Measurements from ENCODE around the gene SYT1.

The SYT1 gene

GRCh38 chr12:79439175-79439825, 574.7 kb downstream of the SYT1 start:
- no peak for TF ChIP-seq CTCF (IDR thresholded peaks at IDR 0.05; ENCODE audit: control insufficient read depth, extremely low read depth, insufficient read depth)
- H3K4me3 ChIP-seq (ENCODE audit: low read depth, low read length), result no peak overlapping the region
- no peak for DNase-seq (ENCODE audit: low read depth)

DNA sequence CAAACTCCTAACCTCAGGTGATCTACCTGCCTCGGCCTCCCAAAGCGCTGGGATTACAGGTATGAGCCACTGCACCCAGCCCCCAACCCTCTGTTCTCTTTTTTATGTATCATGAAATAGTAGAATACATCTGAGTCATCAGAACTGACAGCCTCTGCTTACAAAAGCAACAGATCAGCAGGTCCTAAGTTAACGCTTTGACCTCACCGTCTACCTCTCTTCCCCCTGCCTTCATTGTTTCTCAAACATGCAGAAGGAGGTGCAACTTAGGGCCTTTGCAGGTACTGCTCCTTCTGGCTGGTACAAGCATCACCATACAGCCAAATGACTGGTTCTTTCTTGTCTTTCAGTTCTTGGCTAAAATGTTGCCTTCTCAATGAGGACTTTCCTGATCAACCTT, 577.0 kb downstream of the SYT1 start:
- no peak for DNase-seq (ENCODE audit: low read depth)
- H3K4me3 ChIP-seq (ENCODE audit: low read depth, low read length), result no peak overlapping the region
- TF ChIP-seq CTCF (IDR thresholded peaks at IDR 0.05; ENCODE audit: control insufficient read depth, extremely low read depth, insufficient read depth), result no peak

DNA sequence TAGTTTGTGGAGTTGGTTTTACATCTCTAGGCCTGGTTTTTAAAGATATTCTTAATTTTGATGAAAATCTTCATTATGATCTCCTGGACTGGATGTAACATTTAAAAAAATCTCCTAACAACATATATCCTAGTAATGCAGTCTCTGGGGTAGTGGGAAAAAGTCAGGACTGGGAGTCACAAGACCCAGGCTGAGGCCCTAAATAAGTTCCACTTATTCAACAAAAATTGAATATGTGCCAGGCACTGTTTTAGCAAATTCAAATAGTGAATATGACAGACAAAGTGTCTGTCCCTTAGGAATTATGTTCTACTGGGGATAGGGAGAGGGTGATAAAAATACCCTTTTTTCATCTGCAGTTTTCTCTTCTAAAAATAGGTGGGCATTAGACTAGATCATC, 577.8 kb downstream of the SYT1 start:
- no peak for DNase-seq (ENCODE audit: low read depth)
- no peak overlapping the region for H3K4me3 ChIP-seq (ENCODE audit: low read depth, low read length)
- TF ChIP-seq CTCF (IDR thresholded peaks at IDR 0.05; ENCODE audit: control insufficient read depth, extremely low read depth, insufficient read depth), result no peak

DNA sequence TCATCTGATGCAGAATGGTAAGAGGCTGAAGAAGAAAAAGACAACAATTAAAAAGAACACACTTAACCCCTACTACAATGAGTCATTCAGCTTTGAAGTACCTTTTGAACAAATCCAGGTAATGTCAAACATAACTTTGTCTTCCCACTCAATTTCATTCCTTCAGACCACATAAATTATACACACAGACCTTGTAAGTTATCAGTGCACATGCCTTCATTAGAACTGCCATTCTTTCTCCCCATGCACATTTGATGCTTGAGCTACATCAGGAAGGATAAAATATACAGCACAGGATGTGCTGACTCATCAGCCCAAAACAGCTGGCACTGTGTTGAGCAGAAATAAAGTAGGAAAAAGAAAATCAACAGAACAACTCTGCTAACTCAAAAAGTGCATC, 579.5 kb downstream of the SYT1 start:
- no peak overlapping the region for H3K4me3 ChIP-seq (ENCODE audit: low read depth, low read length)
- no peak for DNase-seq (ENCODE audit: low read depth)
- TF ChIP-seq CTCF (IDR thresholded peaks at IDR 0.05; ENCODE audit: control insufficient read depth, extremely low read depth, insufficient read depth), result no peak

DNA sequence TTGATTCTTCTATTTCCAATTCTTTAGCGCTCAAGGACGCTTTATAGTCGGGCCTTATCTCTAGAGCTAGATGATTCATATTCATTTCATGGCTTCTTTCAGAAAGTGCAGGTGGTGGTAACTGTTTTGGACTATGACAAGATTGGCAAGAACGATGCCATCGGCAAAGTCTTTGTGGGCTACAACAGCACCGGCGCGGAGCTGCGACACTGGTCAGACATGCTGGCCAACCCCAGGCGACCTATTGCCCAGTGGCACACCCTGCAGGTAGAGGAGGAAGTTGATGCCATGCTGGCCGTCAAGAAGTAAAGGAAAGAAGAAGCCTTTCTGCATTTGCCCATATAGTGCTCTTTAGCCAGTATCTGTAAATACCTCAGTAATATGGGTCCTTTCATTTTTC, 584.2 kb downstream of the SYT1 start:
- no peak for TF ChIP-seq CTCF (IDR thresholded peaks at IDR 0.05; ENCODE audit: control insufficient read depth, extremely low read depth, insufficient read depth)
- no peak for DNase-seq (ENCODE audit: low read depth)
- no peak overlapping the region for H3K4me3 ChIP-seq (ENCODE audit: low read depth, low read length)

- H3K4me3 ChIP-seq (ENCODE audit: low read depth, low read length), result no peak overlapping the region
- DNase-seq (ENCODE audit: low read depth), result no peak
- TF ChIP-seq CTCF (IDR thresholded peaks at IDR 0.05; ENCODE audit: control insufficient read depth, extremely low read depth, insufficient read depth), result no peak
Observed at GRCh38 chr12:79451365-79451764, 586.8 kb downstream of the SYT1 start.

- no peak overlapping the region for H3K4me3 ChIP-seq (ENCODE audit: low read depth, low read length)
- TF ChIP-seq CTCF (IDR thresholded peaks at IDR 0.05; ENCODE audit: control insufficient read depth, extremely low read depth, insufficient read depth), result no peak
- no peak for DNase-seq (ENCODE audit: low read depth)
Observed at GRCh38 chr12:79451978-79452377, 587.4 kb downstream of the SYT1 start.
